Stimulated activated CD4-positive, alpha-beta T cell treated with anti-CD3 and anti-CD28 coated beads, Interleukin-2, amount 100 ng/mL, for 48 hours (primary cell): ENCODE measurements around the gene TRAPPC3.

Source experiments
- DNase-seq, 2 donors: peaks; one replicate each; pipeline ENCODE4 v3.0.0-alpha.2; 2020

Gene TRAPPC3

DNA sequence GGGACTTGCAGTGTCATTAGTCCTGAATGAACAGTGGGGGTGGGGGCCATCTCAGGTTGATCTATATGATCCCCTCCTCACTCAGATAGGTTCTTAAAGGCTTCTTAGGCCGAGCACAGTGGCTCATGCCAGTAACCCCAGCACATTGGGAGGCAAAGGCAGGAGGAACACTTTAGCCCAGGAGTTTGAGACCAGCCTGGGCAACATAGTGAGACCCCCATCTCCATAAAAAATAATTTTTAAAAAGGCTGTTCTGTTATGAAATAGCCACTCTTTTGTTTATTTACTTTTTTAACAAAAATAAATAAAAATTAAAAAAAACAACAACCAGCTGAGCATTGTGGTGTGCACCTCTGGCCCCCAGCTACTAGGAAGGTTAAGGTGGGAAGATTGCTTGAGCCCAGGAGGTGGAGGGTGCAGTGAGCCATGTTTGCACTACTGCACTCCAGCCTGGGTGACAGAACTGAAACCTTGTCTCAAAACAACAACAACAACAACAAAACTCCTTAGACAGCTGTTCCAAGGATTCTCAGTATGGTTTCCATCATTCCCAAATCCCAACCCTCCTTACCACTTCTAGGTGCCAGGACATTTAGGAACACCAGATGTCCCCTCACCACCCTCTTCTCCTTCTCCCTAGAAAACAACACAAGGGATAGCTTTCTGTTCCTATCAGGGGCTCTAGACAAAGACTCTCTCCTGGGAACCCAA, 2.0 kb upstream of the TRAPPC3 start:
- DNase-seq = no peak

- peak; percentile 64 to 68 for DNase-seq
These were observed 1.2 kb upstream of the TRAPPC3 start for GRCh38 chr1:36150296-36151133.

GRCh38 chr1:36149973-36150295, 648 bp upstream of the TRAPPC3 start:
- no peak for DNase-seq

GRCh38 chr1:36148821-36149236, 457 bp downstream of the TRAPPC3 start:
- no peak for DNase-seq

GRCh38 chr1:36144413-36144812, 4.9 kb downstream of the TRAPPC3 start:
- DNase-seq = no peak

GRCh38 chr1:36143424-36143823, 5.9 kb downstream of the TRAPPC3 start:
- DNase-seq = no peak

GRCh38 chr1:36142121-36142520, 7.2 kb downstream of the TRAPPC3 start:
- DNase-seq = no peak

GRCh38 chr1:36139521-36139920, 9.8 kb downstream of the TRAPPC3 start:
- DNase-seq = no peak

DNA sequence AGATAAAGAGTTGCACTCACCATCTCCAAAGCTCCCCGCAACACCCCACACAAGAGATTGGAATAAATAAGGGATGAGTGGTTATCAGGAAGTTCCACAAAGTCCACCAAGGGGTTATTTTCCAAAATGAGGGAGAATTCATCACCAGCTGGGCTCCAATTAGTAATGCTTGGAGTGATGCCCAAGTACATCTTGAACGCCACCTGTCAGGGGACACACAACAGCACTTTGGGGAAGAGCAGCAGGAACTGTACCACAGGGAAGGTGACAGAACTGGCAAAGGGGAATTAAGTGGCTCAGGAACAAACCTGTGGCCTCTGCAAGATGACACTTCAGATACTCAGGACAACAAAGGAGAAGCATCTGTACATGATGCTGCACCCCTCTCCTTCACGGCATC, 11.5 kb downstream of the TRAPPC3 start:
- no peak for DNase-seq

GRCh38 chr1:36137226-36137625, 12.1 kb downstream of the TRAPPC3 start:
- DNase-seq = no peak

GRCh38 chr1:36136535-36136934, 12.8 kb downstream of the TRAPPC3 start:
- DNase-seq = no peak

DNA sequence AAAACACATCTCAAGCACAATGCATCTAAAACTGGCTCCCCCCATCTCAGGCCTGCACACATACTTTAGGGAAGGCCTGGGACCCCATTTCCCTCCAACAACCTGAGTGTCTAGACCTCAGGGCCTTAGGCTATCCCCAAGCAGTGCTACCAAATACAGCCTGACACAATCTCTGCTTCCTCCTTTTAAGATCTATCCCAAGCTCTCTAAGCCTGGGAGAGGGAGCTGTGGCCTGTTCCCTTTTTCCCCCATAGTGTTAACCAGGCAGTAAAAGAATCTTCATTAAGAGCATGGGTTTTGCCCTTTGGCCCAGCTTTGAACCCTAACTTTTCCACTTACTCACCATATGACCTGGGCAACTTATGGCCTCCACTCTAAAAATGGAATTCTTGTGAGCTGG, 13.5 kb downstream of the TRAPPC3 start:
- DNase-seq = no peak

GRCh38 chr1:36135330-36135667, 14.0 kb downstream of the TRAPPC3 start:
- DNase-seq = no peak

GRCh38 chr1:36134505-36135329, 14.6 kb downstream of the TRAPPC3 start:
- peak; percentile 41 to 47 for DNase-seq

DNA sequence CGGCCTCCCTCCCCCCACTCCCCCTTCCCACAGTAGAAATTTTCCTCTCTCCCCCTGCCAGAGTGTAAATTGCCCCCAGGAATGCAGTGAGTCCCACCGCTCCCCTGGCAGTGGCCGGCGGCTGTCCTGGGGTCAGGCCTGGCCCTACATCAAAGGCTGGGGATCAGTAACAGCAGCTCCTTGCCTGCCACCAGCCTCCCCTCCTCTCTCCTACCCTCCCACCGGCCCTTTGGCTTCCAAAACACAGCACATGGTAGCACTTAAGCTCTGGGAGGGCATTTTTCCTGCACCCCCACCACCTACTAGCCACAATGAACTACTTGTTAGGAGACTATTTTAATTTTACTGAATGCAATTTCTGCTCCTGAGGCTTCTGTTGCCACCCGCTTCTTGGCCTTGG, 15.3 kb downstream of the TRAPPC3 start:
- DNase-seq = no peak

DNA sequence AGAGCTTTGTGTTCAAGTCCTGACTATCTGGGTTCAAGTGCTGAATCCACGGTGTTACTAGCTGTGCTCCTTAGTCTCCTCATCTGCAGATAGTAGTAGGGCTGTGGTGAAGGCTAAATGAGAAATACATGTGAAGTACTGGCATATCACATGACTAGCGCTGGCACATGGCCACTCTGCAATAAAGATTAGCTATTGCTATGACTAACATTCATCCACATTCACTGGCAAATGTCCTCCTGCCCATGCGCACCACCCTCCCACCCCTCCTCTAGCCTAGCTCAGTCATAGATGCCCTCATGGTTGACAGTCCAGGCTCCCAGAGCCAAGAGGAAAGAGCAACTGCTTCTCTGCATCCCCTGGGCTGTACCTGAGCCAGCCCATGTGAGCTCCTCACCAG, 15.8 kb downstream of the TRAPPC3 start:
- DNase-seq = no peak

GRCh38 chr1:36132029-36132428, 17.3 kb downstream of the TRAPPC3 start:
- DNase-seq = no peak

GRCh38 chr1:36128905-36129206, 20.4 kb downstream of the TRAPPC3 start:
- no peak for DNase-seq

- DNase-seq = no peak
These were observed 21.0 kb downstream of the TRAPPC3 start for GRCh38 chr1:36128126-36128904.

GRCh38 chr1:36126797-36127500, 22.3 kb downstream of the TRAPPC3 start:
- no peak for DNase-seq

- no peak for DNase-seq
These were observed 23.1 kb downstream of the TRAPPC3 start for GRCh38 chr1:36126005-36126716.
